PC-9 (cell line): ENCODE measurements around the gene SIX1.

Experiments
- EZH2 ChIP-seq: fragments of 200-600 bp; sonication (generic); IDR thresholded peaks from 2 replicates; pipeline ENCODE4 v1.8.0; 2017; ENCODE audit warnings: antibody characterized with exemption, low read depth
- TF ChIP-seq, protein P1 (sequence below): fragments of 200-600 bp; sonication (generic); conservative IDR thresholded peaks from 2 replicates; pipeline ENCODE4 v1.6.1; 2017; ENCODE audit warnings: mixed run types, antibody characterized with exemption, mild to moderate bottlenecking, moderate library complexity

DNA sequence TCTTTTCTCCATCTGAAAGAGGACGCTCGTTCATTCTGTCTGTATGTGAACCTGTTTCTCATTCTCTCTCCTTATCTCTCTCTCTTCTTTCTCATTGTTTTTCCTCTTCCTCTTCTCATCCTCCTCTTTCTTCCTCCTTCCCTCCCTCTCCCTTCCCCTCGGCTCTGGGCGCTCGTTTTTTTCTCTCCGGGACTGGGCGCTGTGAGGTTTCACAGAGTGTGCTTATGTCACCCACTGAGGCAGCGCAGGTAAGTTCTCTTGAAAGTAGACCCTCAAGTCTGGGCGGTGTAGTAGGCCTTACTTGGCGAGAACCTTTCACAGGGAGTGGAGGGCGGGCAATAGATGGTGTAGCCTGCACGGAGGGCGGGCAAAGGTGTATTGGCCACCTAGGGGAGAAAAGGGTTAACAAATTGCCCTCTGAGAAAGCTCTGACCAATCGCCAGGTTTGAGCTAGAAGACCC lies 4.5 kb upstream of the SIX1 start:
- TF ChIP-seq, protein P1, sequence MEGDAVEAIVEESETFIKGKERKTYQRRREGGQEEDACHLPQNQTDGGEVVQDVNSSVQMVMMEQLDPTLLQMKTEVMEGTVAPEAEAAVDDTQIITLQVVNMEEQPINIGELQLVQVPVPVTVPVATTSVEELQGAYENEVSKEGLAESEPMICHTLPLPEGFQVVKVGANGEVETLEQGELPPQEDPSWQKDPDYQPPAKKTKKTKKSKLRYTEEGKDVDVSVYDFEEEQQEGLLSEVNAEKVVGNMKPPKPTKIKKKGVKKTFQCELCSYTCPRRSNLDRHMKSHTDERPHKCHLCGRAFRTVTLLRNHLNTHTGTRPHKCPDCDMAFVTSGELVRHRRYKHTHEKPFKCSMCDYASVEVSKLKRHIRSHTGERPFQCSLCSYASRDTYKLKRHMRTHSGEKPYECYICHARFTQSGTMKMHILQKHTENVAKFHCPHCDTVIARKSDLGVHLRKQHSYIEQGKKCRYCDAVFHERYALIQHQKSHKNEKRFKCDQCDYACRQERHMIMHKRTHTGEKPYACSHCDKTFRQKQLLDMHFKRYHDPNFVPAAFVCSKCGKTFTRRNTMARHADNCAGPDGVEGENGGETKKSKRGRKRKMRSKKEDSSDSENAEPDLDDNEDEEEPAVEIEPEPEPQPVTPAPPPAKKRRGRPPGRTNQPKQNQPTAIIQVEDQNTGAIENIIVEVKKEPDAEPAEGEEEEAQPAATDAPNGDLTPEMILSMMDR: no peak
- no peak for TF ChIP-seq EZH2
